ENCODE results near the gene STX10. TPM values are rescaled to one million over a fixed set of nuclear protein-coding genes. Genes with fewer than 3 reads are reported as not detected.

Gene STX10
- total and polyA plus RNA-seq, 2 donors (not counting 3 experiments of a cell fraction or from before 2014, with no cell fraction given) = 63.1 to 91.6 TPM

- no peaks in the 10 kb centered on the region for H3K9me3 ChIP-seq (replicated peaks; ENCODE audit: control insufficient read depth, insufficient read depth, low read length)
- dilution Hi-C loops (cut with MboI; ENCODE audit: extremely low pct_ligation_motif_present, low sequenced_read_pairs) = no loop called here
- H3K4me3 ChIP-seq (replicated peaks in 1 of 3; ENCODE audit: insufficient read depth in 1 of 3, low read depth in 1 of 3, low read length in 3 of 3) = peak overlapping the region in 2 of 3 experiments; percentile 10 to 17
- intact Hi-C loops (cut with micrococcal nuclease) = loop anchor here (5.0 kb wide), 1 partner anchor 377 kb away; the partner anchor contains the start of gene TNPO2
- H3K27ac ChIP-seq (ENCODE audit: insufficient read depth, low read depth, low read length) = peak overlapping the region; percentile 89
- peaks cover 30% of the 10 kb centered on the region for H3K79me2 ChIP-seq (ENCODE audit: control insufficient read depth, insufficient read depth, low read length)
- POLR2A ChIA-PET = interaction anchor here (1.4 to 2.1 kb wide), 2 partner anchors 38 to 53 kb away, joined by 4 read pairs; no protein-coding TSS in a partner anchor
- H4K20me1 ChIP-seq (replicated peaks; ENCODE audit: control insufficient read depth, extremely low read depth, insufficient read depth, low read length) = no peaks in the 10 kb centered on the region
- peaks cover 2 to 3% of the 10 kb centered on the region in 2 experiments for H3K36me3 ChIP-seq (ENCODE audit: control insufficient read depth in 2 of 2, extremely low read depth in 1 of 2, insufficient read depth in 2 of 2, low read length in 2 of 2)
- DNase-seq (ENCODE audit: low read depth, low spot score) (peak; percentile 79), FAIRE-seq (peak; percentile 94)
- CTCF ChIA-PET = interaction anchor here (0.7 to 2.5 kb wide), 8 partner anchors 18 to 134 kb away, joined by 3 to 22 read pairs (median 5); partner anchors contain the start of genes IER2, NACC1 and STX10
- H2AFZ ChIP-seq (ENCODE audit: low read depth, low read length) = no peak overlapping the region
- BruUV-seq (replicated peaks) = TSS peak; percentile 13
- H3K9ac ChIP-seq (replicated peaks; ENCODE audit: extremely low read depth, insufficient read depth, low read length) = peak overlapping the region; percentile 69
- peaks cover 54% of the 10 kb centered on the region for H3K4me1 ChIP-seq (ENCODE audit: control insufficient read depth, extremely low read depth, insufficient read depth, low read length)
- H3K9me1 ChIP-seq (replicated peaks; ENCODE audit: control insufficient read depth, extremely low read depth, insufficient read depth, low read length) = no peaks in the 10 kb centered on the region
- peak overlapping the region; percentile 57 for H3K4me2 ChIP-seq (ENCODE audit: insufficient read depth, low read length)
- no peak for TF ChIP-seq JUN (IDR thresholded peaks at IDR 0.05; ENCODE audit: borderline replicate concordance, insufficient read depth, insufficient read length, low read depth)
- TF ChIP-seq, protein P1, sequence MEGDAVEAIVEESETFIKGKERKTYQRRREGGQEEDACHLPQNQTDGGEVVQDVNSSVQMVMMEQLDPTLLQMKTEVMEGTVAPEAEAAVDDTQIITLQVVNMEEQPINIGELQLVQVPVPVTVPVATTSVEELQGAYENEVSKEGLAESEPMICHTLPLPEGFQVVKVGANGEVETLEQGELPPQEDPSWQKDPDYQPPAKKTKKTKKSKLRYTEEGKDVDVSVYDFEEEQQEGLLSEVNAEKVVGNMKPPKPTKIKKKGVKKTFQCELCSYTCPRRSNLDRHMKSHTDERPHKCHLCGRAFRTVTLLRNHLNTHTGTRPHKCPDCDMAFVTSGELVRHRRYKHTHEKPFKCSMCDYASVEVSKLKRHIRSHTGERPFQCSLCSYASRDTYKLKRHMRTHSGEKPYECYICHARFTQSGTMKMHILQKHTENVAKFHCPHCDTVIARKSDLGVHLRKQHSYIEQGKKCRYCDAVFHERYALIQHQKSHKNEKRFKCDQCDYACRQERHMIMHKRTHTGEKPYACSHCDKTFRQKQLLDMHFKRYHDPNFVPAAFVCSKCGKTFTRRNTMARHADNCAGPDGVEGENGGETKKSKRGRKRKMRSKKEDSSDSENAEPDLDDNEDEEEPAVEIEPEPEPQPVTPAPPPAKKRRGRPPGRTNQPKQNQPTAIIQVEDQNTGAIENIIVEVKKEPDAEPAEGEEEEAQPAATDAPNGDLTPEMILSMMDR (IDR thresholded peaks at IDR 0.05; ENCODE audit: extremely low read depth in 1 of 2, insufficient read depth in 1 of 2, low read depth in 1 of 2, low read length in 2 of 2) = no peak
- no peak for TF ChIP-seq EZH2 (IDR thresholded peaks at IDR 0.05; ENCODE audit: borderline replicate concordance, low read depth, low read length, severe bottlenecking)
- TF ChIP-seq POLR2A (IDR thresholded peaks at IDR 0.05; ENCODE audit: low read depth, low read length) = peak; percentile 84
- TF ChIP-seq GATA2 (IDR thresholded peaks at IDR 0.05; ENCODE audit: insufficient read depth, insufficient read length, low read depth, low read length) = no peak
- TF ChIP-seq FOS (IDR thresholded peaks at IDR 0.05; ENCODE audit: borderline replicate concordance, insufficient read depth, low read length) = peak; percentile 25
- TF ChIP-seq, protein P2, sequence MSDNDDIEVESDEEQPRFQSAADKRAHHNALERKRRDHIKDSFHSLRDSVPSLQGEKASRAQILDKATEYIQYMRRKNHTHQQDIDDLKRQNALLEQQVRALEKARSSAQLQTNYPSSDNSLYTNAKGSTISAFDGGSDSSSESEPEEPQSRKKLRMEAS (IDR thresholded peaks at IDR 0.05; ENCODE audit: insufficient read depth, insufficient read length) = peak; percentile 65
- no peak for TF ChIP-seq MYC (IDR thresholded peaks at IDR 0.05; ENCODE audit: low read depth, low read length)
- TF ChIP-seq POLR2AphosphoS5 (IDR thresholded peaks at IDR 0.05; ENCODE audit: insufficient read depth, low read depth, low read length) = peak; percentile 95
- no peaks in the 10 kb centered on the region for H3K27me3 ChIP-seq (ENCODE audit: control insufficient read depth in 2 of 2, insufficient read depth in 2 of 2, low read length in 2 of 2)
Observed at GRCh38 chr19:13099073-13099999, 50.8 kb downstream of the STX10 start.

Data from endothelial cell of umbilical vein (primary cell).